Measurements from ENCODE around the gene KLF13. TPM values are rescaled to one million over a fixed set of nuclear protein-coding genes. Genes with fewer than 3 reads are reported as not detected.

The KLF13 gene
- total RNA-seq, 2 donors from 2014 or later: 18.7 to 18.9 TPM

- Histone ChIP-seq H3K27me3 (ENCODE audit: control insufficient read depth, insufficient read depth, low read length, poor library complexity, severe bottlenecking) (no peaks in the 10 kb centered on the region), H3K9me3 (ENCODE audit: control insufficient read depth, low read length) (no peaks in the 10 kb centered on the region), H3K36me3 (ENCODE audit: control insufficient read depth, insufficient read depth, low read length) (no peaks in the 10 kb centered on the region), H3K27ac (ENCODE audit: low read depth, low read length) (no peak overlapping the region), H3K4me3 (ENCODE audit: low read length) (no peak overlapping the region), H3K9ac (ENCODE audit: extremely low read depth, low read length, poor library complexity, severe bottlenecking) (no peak overlapping the region), H3K4me1 (ENCODE audit: control insufficient read depth, insufficient read depth, low read length) (no peaks in the 10 kb centered on the region)
- WGBS, 2 experiments (ENCODE audit: insufficient coverage in 1 of 2, insufficient read length in 1 of 2): 86 to 88% methylated on average over 11 to 13 of the region's 13 CpGs
- H3K27ac Mint-ChIP-seq: no peak overlapping the region
- no peak overlapping the region for H3K4me3 Mint-ChIP-seq
- no peaks in the 10 kb centered on the region for H3K4me1 Mint-ChIP-seq
- TF ChIP-seq, protein P1, sequence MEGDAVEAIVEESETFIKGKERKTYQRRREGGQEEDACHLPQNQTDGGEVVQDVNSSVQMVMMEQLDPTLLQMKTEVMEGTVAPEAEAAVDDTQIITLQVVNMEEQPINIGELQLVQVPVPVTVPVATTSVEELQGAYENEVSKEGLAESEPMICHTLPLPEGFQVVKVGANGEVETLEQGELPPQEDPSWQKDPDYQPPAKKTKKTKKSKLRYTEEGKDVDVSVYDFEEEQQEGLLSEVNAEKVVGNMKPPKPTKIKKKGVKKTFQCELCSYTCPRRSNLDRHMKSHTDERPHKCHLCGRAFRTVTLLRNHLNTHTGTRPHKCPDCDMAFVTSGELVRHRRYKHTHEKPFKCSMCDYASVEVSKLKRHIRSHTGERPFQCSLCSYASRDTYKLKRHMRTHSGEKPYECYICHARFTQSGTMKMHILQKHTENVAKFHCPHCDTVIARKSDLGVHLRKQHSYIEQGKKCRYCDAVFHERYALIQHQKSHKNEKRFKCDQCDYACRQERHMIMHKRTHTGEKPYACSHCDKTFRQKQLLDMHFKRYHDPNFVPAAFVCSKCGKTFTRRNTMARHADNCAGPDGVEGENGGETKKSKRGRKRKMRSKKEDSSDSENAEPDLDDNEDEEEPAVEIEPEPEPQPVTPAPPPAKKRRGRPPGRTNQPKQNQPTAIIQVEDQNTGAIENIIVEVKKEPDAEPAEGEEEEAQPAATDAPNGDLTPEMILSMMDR (conservative IDR thresholded peaks at IDR 0.05): no peak
- H3K27me3 Mint-ChIP-seq (ENCODE audit: insufficient read depth): peaks cover 4% of the 10 kb centered on the region
- H3K9me3 Mint-ChIP-seq: peaks cover 6% of the 10 kb centered on the region
- H3K36me3 Mint-ChIP-seq (ENCODE audit: low read depth): no peaks in the 10 kb centered on the region
- no peak for DNase-seq
These were observed 78.7 kb downstream of the KLF13 start for GRCh38 chr15:31405200-31405920.

- peaks cover 6% of the 10 kb centered on the region for H3K9me3 Mint-ChIP-seq
- no peaks in the 10 kb centered on the region for H3K36me3 ChIP-seq (ENCODE audit: control insufficient read depth, insufficient read depth, low read length)
These were observed 80.7 kb downstream of the KLF13 start for GRCh38 chr15:31407376-31407775.

GRCh38 chr15:31407851-31408250 lies 81.2 kb downstream of the KLF13 start:
- Histone ChIP-seq H3K27ac (ENCODE audit: low read depth, low read length) (no peak overlapping the region), H3K9ac (ENCODE audit: extremely low read depth, low read length, poor library complexity, severe bottlenecking) (no peak overlapping the region), H3K4me3 (ENCODE audit: low read length) (no peak overlapping the region), H3K4me1 (ENCODE audit: control insufficient read depth, insufficient read depth, low read length) (no peaks in the 10 kb centered on the region), H3K27me3 (ENCODE audit: control insufficient read depth, insufficient read depth, low read length, poor library complexity, severe bottlenecking) (no peaks in the 10 kb centered on the region), H3K36me3 (ENCODE audit: control insufficient read depth, insufficient read depth, low read length) (no peaks in the 10 kb centered on the region), H3K9me3 (ENCODE audit: control insufficient read depth, low read length) (no peaks in the 10 kb centered on the region)
- DNase-seq: no peak
- TF ChIP-seq, protein P1 (conservative IDR thresholded peaks at IDR 0.05): no peak
- Mint-ChIP-seq H3K4me3 (no peak overlapping the region), H3K4me1 (no peaks in the 10 kb centered on the region), H3K9me3 (peaks cover 6% of the 10 kb centered on the region), H3K27ac (no peak overlapping the region), H3K27me3 (ENCODE audit: insufficient read depth) (peaks cover 4% of the 10 kb centered on the region), H3K36me3 (ENCODE audit: low read depth) (no peaks in the 10 kb centered on the region)

More at GRCh38 chr15:31407376-31407775, 80.7 kb downstream of the KLF13 start:
- H3K4me1 ChIP-seq (ENCODE audit: control insufficient read depth, insufficient read depth, low read length): no peaks in the 10 kb centered on the region
- TF ChIP-seq, protein P1 (conservative IDR thresholded peaks at IDR 0.05): no peak
- H3K27ac Mint-ChIP-seq: no peak overlapping the region
- no peaks in the 10 kb centered on the region for H3K9me3 ChIP-seq (ENCODE audit: control insufficient read depth, low read length)
- DNase-seq: no peak
- no peak overlapping the region for H3K4me3 Mint-ChIP-seq
- peaks cover 4% of the 10 kb centered on the region for H3K27me3 Mint-ChIP-seq (ENCODE audit: insufficient read depth)
- H3K9ac ChIP-seq (ENCODE audit: extremely low read depth, low read length, poor library complexity, severe bottlenecking): no peak overlapping the region
- H3K27ac ChIP-seq (ENCODE audit: low read depth, low read length): no peak overlapping the region
- WGBS, 2 experiments (ENCODE audit: insufficient coverage in 1 of 2, insufficient read length in 1 of 2): 67% methylated on average over 1 of the region's 1 CpG; no CpG with 5 or more reads in 1 of the 2 experiments
- H3K4me3 ChIP-seq (ENCODE audit: low read length): no peak overlapping the region
- H3K36me3 Mint-ChIP-seq (ENCODE audit: low read depth): no peaks in the 10 kb centered on the region
- H3K4me1 Mint-ChIP-seq: no peaks in the 10 kb centered on the region
- no peaks in the 10 kb centered on the region for H3K27me3 ChIP-seq (ENCODE audit: control insufficient read depth, insufficient read depth, low read length, poor library complexity, severe bottlenecking)
